ENCODE results near the gene GTSE1.

Gene GTSE1

GRCh38 chr22:46274381-46274780 lies 22.3 kb upstream of the GTSE1 start:
- no peak for DNase-seq

DNA sequence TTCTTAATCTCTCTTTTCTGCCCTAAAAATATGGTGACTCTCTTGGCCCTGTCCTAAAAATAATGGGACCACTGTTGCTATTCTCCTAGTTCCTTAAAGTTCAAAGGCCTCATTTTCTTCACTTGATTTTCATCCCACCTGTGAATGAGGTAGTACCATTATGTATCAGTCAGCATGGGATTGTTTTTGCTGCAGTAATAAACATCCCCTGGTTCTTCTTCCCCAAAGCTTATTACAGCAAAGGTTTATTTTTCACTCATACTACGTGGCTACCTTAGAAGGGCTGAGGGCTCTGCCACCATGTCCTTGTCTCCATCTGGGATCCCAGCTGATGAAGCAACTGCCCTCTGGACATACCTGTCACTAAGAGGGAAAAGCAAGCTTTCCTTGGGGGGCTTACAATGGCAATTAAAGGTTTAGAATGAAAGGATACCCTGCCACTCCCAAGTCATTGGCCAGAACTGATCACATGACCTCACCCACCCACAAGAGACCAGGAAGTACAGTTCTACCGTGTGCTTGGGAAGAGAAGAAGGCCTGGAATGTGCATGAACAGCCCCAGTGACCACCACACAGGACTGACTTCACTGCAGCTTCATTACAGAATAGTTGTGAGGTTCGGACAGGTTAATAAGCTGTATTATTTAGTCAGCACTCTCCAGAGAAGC lies 21.1 kb upstream of the GTSE1 start:
- no peak for DNase-seq

GRCh38 chr22:46276563-46276962 lies 20.1 kb upstream of the GTSE1 start:
- DNase-seq: no peak

DNA sequence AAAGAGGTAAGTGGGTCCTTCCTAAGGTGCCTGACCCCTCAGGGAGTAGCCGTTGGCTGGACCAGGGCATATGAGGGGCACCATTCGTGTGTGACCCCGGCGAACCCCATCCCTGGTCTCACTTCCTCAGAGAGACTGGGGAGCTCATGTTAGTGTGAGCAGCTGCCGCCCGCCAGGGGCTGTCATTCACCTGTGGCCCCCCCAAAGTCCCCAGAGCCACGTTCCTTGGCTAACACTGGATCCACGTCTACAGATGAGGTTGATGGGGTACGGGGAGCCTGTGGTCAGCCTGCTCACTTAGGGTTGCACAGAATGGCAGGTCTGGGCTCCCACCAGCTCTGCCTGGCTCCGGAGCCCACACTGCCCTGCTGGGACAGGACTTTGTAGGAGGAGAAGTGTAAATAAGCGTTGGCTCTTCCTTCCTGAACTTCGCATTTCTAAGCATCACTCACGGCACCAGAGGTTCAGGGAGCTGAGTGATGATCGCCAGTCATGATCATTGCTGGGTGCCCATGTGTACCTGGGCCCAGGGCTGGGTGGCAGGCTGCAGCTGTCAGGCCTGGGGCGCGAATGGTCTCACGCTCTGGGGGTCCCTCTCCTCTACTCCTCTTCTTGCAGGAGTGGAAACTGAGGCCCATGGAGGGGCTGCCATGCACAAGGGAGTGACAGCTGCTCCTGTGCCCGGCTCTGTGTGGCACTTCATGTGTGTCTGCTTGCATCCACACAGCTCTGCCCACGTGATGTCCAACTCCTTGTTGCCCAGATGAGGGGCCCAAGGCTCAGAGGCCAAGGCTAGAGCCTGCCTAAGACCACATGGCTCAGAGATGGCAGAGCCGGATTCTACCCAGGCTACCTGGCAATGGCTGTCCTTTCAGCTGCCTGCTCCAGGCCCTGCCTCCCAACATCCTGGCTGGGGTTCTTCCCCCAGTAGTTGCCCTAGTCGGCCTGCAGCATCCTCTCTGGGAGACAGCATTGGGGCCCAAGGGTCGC lies 17.7 kb upstream of the GTSE1 start:
- DNase-seq: no peak

GRCh38 chr22:46280063-46280817 lies 16.4 kb upstream of the GTSE1 start:
- no peak for DNase-seq

DNA sequence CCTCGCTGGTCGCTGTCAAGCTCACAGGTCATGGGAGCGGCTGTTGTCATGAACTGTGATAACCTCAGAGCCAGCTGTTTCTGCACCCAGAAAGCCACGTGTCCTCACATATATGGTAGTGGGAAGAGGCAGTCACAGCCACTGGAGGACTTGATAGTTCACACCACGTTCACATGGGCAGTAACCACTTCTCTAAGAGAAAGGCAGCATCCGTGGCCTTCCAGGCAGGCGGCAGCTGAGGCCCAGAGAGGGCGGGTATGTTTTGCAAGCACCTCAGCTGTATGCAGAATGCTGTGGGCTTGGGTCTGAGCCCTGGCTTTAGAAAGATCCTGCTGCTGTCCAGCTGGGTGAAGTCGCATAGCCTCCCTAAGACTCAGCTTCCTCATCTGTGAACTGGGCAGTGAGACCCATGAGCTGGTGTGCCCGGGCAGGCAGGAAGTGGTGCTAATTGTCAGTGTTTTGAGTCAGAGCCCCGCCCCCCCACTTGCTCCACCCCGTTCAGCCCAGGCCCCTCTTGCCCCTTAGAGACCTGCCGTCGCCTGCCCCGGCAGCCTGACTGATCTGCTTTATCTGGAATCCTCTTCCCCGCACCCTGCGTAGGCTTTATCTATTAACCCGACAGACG lies 15.6 kb upstream of the GTSE1 start:
- no peak for DNase-seq

GRCh38 chr22:46281866-46282678 lies 14.6 kb upstream of the GTSE1 start:
- DNase-seq: no peak

- DNase-seq: no peak
These were observed 10.7 kb upstream of the GTSE1 start for GRCh38 chr22:46286006-46286405.

DNA sequence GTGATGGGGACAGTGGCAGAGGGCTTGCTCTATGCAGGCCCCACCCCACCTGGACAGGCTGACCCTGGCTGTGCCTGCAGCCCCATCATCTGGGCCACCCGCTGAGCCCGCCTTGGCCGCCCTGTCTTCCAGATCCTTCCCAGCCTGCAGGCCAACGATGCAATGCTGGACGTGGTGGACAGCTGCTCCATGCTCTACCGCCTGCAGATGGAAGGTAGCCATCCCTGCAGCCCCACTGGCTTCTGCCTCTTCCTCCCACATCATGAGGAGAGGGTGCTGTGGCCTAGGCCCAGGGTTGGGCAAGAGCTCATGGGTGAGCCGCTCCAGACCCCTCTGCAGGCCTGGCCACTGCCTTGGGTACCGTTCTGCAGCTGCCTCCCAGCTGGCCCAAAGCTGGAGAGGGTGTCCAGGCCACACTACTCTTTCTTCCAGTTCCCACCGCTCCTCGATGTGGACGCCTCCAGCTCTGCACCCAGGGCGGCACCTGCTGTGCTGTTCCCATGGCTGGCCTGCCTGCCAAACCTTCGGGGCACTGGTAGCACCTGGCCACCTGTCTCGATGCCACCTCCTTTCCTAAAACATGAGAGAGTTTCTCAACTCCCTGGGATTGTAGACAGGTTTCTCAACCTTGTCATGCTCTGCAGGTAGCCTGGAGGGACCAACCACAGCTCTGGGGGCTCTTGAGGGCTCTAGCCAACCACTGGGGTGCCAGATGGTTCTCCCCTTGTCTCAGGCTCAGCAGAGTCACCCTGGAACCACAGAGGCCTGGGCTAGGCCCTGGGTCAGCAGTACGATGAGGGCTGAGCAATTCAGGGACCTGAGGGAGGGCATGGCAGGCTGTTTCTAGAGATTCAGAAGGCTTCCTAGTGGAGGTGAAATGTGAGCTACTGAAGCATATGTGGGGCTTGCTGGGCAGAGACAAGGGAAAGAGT lies 9.5 kb upstream of the GTSE1 start:
- DNase-seq: no peak

DNA sequence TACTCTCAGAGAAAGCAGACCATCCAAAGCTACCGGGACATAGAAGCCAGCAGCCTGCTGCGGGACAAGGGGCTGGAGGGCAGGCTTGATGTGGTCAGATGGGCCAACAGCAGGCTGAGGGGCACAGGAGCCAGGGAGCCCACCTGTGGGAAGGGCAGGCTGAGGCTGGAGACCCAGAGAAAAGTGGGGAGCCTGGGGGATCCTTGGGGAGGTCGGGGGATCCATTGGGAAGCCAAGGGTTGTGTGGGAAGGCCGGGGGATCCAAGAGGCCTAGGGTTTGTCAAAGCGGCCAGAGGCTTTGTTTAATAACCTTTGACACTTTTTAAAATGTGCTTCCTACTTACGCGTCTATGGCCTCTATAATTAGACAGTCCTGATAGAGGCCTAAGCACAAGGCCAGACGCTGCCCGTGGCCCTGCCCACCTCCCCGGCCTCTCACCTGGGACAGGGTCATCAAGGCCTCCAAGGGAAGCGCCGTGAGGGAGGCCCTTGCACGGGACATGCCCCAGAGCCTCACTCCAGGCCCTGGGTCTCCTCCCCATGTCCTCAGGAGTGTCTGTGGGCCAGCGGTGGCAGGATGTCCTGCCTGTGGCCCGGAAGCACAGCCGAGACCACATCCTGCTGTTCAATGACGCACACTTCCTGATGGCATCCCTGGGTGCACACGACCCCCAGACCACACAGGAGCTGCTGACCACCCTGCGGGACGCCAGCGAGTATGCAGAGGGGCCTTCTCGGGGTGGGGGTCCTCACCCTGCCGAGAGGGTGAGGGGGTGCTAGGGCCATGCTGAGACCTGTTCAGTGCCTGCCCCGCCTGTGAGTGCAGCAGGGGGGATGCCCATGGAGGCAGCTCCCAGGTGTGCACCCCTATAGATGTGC lies 8.6 kb upstream of the GTSE1 start:
- peak; percentile 8 for DNase-seq

- no peak for DNase-seq
These were observed 7.8 kb upstream of the GTSE1 start for GRCh38 chr22:46288846-46289243.

GRCh38 chr22:46289244-46289891 lies 7.3 kb upstream of the GTSE1 start:
- no peak for DNase-seq

DNA sequence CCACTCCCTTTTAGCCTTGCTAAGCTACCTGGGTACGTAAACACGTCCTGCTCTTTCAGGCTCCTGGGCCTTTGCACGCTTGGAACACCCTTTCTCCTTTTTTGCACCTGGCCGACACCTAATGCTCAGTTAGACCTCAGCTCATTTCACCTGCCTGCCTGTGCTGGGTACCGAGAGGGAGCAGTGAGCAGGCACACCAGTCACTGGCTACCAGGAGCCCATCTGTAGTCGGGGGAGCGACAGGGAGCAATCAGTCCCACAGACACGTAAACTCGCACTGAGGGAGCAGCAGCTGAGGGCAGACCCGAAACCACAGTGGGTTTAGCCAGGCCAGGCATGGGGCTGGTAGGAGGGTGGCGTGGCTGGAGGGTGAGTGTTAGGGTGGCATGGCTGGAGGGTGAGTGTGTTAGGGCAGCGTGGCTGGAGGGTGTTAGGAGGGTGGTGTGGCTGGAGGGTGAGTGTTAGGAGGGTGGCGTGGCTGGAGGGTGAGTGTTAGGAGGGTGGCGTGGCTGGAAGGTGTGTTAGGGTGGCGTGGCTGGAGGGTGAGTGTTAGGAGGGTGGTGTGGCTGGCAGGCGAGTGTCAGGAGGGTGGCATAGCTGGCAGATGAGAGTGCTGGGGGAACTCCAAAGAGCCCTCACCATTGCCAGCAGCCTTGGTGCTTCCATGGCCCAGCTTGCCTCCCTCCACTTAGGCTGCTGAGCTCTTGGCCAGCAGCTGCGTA lies 6.4 kb upstream of the GTSE1 start:
- no peak for DNase-seq

DNA sequence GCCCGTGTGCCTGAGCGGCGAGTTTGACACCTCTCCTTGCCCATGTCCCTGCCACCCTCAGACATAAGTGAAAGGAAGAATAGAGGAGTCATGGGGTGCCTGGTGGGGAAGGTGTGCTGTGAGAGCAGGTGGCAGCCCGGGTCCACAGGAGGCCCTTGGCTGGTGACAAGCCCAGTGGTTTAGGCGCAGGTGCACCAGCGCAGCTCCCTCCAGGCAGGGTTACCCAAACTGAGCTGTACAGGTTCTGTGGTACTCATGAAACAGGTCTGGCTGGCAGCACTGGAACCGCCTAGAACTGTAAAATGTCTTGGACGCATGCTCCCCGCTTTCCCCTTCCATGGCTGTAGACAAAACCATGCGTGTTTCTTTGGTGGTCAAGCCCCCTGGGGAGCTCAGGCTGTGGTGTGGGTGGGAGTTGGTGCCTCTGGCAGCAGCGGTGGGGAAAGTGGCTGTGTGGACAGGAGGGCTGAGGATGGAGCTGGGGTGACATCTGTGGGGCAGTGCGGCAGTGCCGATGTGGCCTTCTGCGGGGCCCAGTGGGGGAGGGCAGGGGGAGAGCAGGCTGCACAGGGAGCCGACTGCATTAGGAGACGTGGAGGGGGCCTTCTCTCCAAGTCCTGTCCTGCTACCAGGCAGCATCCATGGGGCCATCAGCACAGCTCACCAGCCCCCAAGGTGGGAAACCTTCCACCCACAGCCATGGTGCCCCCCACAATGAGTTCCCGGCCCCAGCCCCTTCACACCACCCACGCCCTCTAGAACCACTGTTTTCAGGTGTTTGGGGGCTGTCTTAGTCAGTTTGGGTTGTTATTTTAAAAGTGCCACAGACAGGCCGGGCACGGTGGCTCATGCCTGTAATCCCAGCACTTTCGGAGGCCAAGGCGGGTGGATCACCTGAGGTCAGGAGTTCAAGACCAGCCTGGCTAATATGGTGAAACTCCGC lies 5.6 kb upstream of the GTSE1 start:
- DNase-seq: no peak

DNA sequence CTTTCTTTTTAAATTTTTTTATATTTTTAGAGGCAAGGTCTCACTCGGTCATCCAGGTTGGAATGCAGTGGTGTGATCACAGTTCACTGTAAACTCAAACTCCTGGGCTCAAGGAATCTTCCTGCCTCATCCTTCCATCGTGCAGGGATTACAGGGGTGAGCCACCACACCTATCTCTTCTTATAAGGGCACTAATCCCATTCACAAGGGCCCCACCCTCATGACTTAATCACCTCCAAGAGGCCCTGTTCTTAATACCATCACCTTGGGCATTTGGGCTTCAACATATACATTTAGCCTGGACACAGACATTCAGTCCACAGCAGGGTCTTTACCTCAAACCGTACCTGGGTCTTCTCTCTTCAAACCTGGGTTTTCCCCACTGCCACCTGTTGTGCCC lies 4.5 kb upstream of the GTSE1 start:
- DNase-seq: no peak

GRCh38 chr22:46292732-46293131 lies 3.9 kb upstream of the GTSE1 start:
- no peak for DNase-seq

DNA sequence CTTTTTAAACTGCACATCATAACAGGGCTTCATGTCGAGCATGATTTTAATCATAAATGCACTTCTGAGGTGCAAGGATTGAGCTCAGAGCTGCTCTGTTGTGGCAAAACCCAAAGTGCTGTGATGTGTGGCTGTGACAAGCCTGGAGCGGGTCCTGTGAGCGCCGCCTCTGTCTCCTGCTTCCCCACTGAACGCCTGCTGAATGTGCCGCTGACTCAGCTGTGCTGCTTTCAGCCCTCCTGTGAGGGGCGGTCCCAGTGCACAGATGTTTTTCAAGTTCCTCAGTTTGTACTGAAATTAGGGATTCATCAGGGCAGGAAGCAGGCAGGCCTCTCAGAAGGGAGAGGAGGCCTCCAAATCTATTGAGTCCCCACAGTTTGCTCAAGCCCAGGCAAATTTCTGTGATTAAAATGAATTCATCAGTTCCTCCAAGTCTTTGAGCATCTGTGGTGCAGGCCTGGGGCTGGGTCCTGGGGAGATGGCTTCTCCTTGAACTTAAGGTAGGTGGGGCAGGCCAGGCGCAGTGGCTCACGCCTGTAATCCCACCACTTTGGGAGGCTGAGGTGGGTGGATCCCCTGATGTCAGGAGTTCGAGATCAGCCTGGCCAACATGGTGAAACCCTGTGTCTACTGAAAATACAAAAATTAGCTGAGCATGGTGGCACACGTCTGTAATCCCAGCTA lies 3.0 kb upstream of the GTSE1 start:
- DNase-seq: peak; percentile 22
